UCSD-AML1 (cell line): ENCODE data around the gene SLC16A10.

Experiments used
- DNase-seq: peaks from one replicate; lab custom pipeline; 2025; ENCODE audit not compliant: unreplicated experiment; lab: John Stamatoyannopoulos, UW

The SLC16A10 gene

GRCh38 chr6:111256646-111257045 is 169.3 kb downstream of the SLC16A10 start:
- DNase-seq: no peak

DNA sequence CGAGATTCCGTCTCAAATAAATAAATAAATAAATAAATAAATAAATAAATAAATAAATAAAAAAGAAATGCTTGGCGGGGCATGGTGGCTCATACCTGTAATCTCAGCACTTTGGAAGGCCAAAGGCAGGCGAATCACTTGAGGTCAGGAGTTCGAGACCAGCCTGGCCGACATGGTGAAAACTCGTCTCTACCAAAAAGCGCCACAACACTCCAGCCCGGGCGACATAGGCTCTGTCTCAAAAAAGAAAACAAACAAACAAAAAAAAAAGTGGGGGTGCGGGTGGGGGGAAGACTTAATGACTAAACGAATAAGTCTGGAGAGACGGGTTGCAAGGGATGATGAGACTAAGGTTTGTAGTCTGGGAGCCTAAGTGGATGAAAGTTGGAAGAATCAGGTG is 170.7 kb downstream of the SLC16A10 start:
- DNase-seq: no peak

DNA sequence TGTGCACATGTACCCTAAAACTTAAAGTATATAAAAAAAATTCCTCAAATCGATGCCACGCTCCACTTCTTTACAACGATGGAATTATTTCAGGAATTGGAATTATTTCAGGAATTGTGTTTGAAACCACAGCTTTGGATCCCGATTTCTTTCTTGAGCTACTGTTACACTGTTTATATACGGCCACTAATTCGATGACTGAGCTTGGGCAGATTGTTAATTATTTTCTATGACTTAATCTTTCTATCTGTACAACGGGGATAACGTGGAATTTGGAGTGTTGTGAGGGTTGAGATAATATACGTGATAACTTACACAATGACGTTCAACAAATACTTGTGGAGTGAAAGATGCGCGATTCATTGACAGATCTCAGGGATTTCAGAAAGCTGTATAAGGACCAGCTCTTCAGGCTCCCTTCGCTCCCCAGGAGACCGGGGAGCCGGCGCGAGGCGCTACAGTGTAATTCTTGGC is 171.3 kb downstream of the SLC16A10 start:
- DNase-seq: no peak

- peak; percentile 99 for DNase-seq
Measured at GRCh38 chr6:111259089-111259831, 172.0 kb downstream of the SLC16A10 start.

DNA sequence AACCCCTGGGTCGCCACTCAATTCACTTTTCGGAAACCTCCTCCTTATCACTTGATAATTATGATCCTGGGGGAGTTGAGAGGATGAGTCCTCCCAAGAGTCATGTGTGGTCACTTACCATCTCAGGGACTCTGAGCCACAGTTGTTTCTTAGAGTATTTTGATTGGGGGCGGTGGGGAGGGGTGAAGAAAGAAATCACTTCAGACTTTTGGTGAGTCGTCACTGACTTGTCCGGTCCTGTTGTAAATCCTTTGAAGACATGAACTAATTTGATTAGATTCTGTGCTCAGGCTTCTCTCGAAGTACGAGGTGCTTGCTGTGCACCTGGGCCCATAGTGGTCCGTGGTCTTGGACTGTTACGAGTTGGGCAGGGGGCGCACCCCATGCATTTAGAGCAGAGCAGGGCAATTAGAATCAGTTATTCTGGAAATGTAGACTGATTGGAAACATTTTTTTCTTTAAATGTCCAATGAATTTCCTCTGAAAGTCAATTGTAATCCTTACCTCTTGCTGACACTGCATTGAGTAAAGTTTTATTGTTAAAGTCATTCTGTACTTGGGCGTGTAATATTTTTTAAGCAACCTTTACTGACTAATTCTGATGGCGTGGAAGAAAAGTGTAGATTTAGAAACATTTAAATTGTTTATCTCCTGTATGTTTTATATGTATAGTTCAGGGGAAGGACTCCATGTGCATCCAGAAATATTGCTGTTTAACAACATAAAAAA is 173.4 kb downstream of the SLC16A10 start:
- no peak for DNase-seq

DNA sequence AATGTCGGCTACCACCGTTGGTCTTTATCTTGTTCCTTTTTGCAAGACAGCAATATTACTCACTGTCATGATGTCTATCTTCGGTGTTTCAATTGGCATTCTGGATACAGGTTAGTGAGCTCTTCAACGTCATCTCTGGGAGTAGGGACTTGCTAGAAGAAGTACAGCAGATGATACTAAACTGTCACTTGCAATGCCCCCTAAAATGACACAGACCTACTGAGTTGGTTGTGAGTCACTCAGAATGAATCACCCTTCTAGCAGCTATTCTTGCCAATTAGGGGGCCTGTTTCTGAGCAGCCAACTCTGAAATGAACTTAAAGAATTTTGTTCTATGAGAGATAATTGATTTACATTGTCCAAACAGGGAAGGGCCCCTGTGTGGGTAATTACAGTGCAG is 176.5 kb downstream of the SLC16A10 start:
- no peak for DNase-seq

DNA sequence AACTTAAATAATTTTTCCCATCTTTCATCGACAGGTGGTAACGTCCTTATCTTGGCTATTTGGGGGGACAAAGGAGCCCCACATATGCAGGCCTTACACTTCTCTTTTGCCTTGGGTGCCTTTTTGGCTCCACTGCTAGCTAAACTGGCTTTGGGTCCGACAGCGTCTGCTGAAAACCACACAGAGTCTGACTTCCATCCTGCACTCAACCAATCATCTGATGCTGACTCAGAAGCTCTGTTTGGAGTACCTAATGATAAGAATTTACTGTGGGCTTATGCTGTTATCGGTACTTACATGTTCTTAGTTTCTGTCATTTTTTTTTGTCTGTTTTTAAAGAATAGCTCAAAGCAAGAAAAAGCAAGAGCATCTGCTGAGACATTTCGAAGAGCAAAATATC is 178.5 kb downstream of the SLC16A10 start:
- no peak for DNase-seq

DNA sequence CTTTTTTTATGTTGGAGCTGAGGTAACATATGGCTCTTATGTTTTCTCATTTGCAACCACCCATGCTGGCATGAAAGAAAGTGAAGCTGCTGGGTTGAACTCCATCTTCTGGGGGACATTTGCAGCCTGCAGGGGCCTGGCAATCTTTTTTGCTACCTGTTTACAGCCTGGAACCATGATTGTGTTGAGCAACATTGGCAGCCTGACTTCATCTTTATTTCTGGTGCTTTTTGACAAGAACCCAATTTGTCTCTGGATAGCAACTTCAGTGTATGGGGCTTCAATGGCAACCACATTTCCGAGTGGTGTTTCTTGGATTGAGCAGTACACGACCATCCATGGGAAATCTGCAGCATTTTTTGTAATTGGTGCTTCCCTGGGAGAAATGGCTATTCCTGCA is 179.0 kb downstream of the SLC16A10 start:
- no peak for DNase-seq

- no peak for DNase-seq
Measured at GRCh38 chr6:111267764-111268333, 180.5 kb downstream of the SLC16A10 start.

DNA sequence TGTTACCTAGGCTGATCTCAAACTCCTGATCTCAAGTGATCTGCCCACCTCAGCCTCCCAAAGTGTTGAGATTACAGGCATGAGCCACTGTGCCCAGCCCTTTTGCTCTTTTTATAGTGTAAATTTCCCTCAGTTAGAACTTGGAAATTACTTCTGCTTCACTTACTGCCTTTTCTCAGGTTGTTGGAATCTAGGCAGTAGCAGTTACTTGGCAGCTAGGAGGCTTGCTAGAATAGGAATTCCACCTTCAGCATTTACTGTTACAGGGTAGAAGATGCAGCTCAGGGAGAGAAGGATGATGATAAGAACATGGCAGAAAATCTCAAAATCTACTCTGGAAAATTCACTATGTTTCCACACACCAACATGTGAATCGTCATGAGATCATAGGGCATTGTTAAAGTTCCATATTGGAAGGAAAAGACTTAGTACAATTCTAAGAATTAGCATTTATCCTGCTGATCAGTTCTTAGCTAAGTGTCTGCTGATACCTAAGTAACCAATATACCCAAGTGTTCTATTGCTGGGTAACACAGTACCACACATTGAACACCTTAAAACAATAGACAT is 182.2 kb downstream of the SLC16A10 start:
- no peak for DNase-seq

- no peak for DNase-seq
Measured at GRCh38 chr6:111270121-111270520, 182.8 kb downstream of the SLC16A10 start.

- DNase-seq: no peak
Measured at GRCh38 chr6:111274593-111275217, 187.4 kb downstream of the SLC16A10 start.

DNA sequence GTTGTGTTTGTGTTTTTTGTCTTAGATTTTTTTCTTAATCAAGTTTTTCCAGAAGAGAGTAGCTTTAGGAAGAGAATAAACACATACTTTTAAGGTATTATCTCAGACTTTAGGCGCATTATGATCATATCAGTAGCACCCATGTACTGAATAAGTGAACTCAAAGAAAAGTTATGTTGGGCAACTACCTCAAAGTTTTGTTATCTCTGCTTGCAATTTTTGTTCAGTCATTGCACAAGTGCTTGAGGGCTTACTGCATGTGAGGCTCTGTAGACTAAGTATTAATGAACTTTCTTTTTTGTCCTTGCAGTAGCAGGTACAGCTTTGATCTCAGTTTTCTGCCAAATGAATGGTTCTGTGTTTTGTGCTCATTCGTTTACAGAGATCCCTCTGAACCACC is 189.0 kb downstream of the SLC16A10 start:
- no peak for DNase-seq

DNA sequence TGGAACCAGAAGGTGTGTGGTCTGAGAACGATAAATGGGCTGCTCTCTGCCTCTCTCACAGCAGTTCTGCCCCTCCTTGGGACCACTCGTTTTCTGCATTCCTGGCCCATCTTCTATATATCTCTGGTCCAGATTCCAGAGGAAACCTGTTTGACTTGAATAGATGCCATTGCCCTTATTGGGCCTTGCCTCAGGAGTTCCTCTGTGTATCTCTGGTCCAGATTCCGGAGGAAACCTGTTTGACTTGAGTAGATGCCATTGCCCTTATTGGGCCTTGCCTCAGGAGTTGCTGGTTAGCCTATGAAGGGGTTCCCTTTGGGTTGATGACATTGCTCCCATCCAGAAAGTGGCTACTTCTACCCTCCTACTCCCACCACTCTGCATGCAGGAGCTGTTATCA is 189.4 kb downstream of the SLC16A10 start:
- no peak for DNase-seq

DNA sequence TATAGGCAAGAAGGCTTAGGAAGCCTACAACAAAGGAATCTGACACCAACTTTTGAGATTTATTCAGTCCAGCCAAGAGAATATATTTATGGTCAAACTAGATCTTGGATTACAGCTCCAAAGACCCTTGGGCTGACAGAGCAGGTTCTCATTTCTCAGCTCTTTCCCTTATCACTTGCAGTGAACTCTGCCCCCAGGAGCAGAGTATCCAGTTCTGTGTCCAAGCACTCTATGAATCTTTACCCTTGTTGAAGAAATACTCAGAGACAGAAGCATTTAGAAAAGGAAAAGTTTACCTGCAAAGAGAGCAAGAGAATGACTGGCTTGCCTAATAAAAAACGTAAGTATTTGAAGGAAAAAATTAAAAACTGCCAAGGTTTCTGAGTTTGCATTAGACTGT is 190.5 kb downstream of the SLC16A10 start:
- no peak for DNase-seq

DNA sequence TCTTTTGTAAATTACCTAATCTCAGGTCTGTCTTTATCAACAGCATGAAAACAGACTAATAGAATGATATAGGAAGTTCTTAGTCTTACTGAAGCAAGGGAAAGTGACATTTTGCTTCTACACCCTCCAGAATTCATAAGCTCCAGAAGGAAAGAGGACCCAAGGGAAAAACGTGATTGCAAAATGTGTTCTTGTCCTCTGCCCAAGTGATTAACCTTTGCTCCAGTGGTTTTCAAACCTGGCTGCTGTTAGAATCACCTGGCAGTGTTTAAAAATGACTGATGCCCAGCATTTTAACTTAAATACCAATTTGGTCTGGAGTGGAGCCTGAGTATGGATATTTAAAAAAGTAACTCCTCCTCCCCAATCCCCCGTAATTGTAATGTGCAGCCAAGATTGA is 191.4 kb downstream of the SLC16A10 start:
- DNase-seq: no peak

GRCh38 chr6:111280445-111280955 is 193.2 kb downstream of the SLC16A10 start:
- DNase-seq: no peak
